DMS114 treated with DMSO at 0.1 percent for 48 hours (cell line): ENCODE results near the gene SLC30A5.
"Not testable (repeated sequence)": the region's sequence is repeated elsewhere in the genome, so short reads cannot be mapped to it uniquely, and the experiment has no call there.

Experiments used
- DNase-seq: peaks from one replicate; lab custom pipeline; 2025; ENCODE audit not compliant: unreplicated experiment; lab: John Stamatoyannopoulos, UW

The SLC30A5 gene

GRCh38 chr5:69103521-69103920, 9.7 kb downstream of the SLC30A5 start:
- no peak for DNase-seq

- no peak for DNase-seq
Observed at GRCh38 chr5:69105996-69106906, 12.4 kb downstream of the SLC30A5 start.

GRCh38 chr5:69108367-69108766, 14.6 kb downstream of the SLC30A5 start:
- not testable (repeated sequence) for DNase-seq

GRCh38 chr5:69113851-69114250, 20.0 kb downstream of the SLC30A5 start:
- no peak for DNase-seq

GRCh38 chr5:69115526-69115925, 21.7 kb downstream of the SLC30A5 start:
- DNase-seq: no peak

- DNase-seq: no peak
Observed at GRCh38 chr5:69129413-69129812, 35.6 kb downstream of the SLC30A5 start.

- DNase-seq: no peak
Observed at GRCh38 chr5:69130241-69130640, 36.4 kb downstream of the SLC30A5 start.

- no peak for DNase-seq
Observed at GRCh38 chr5:69131304-69131703, 37.5 kb downstream of the SLC30A5 start.

GRCh38 chr5:69134126-69134525, 40.3 kb downstream of the SLC30A5 start:
- DNase-seq: no peak

GRCh38 chr5:69136293-69136692, 42.5 kb downstream of the SLC30A5 start:
- no peak for DNase-seq

GRCh38 chr5:69137208-69137607, 43.4 kb downstream of the SLC30A5 start:
- DNase-seq: not testable (repeated sequence)

GRCh38 chr5:69137807-69138206, 44.0 kb downstream of the SLC30A5 start:
- DNase-seq: no peak

- no peak for DNase-seq
Observed at GRCh38 chr5:69138766-69139165, 45.0 kb downstream of the SLC30A5 start.

- DNase-seq: not testable (repeated sequence)
Observed at GRCh38 chr5:69140239-69140638, 46.4 kb downstream of the SLC30A5 start.

GRCh38 chr5:69140827-69141226, 47.0 kb downstream of the SLC30A5 start:
- DNase-seq: no peak

GRCh38 chr5:69148576-69148975, 54.8 kb downstream of the SLC30A5 start:
- DNase-seq: not testable (repeated sequence)

GRCh38 chr5:69148981-69149675, 55.3 kb downstream of the SLC30A5 start:
- no peak for DNase-seq

GRCh38 chr5:69149676-69150010, 55.8 kb downstream of the SLC30A5 start:
- DNase-seq: no peak

- DNase-seq: no peak
Observed at GRCh38 chr5:69152731-69153130, 58.9 kb downstream of the SLC30A5 start.

- no peak for DNase-seq
Observed at GRCh38 chr5:69156456-69156855, 62.6 kb downstream of the SLC30A5 start.

- no peak for DNase-seq
Observed at GRCh38 chr5:69158039-69158438, 64.2 kb downstream of the SLC30A5 start.

- DNase-seq: no peak
Observed at GRCh38 chr5:69160651-69161050, 66.8 kb downstream of the SLC30A5 start.
